Measurements from ENCODE around the gene MIOX.

MIOX gene

GRCh38 chr22:50520826-50521453 lies 34.3 kb downstream of the MIOX start:
- DNase-seq, result no peak

- DNase-seq, result no peak
Measured at GRCh38 chr22:50521710-50522109, 35.1 kb downstream of the MIOX start.

- no peak for DNase-seq
Measured at GRCh38 chr22:50522208-50522805, 35.6 kb downstream of the MIOX start.

- no peak for DNase-seq
Measured at GRCh38 chr22:50522806-50523438, 36.3 kb downstream of the MIOX start.

GRCh38 chr22:50523458-50523805 lies 36.8 kb downstream of the MIOX start:
- DNase-seq, result no peak

GRCh38 chr22:50523806-50524675 lies 37.4 kb downstream of the MIOX start:
- DNase-seq, result no peak

- DNase-seq, result no peak
Measured at GRCh38 chr22:50524676-50525103, 38.0 kb downstream of the MIOX start.

- peak; percentile 94 for DNase-seq
Measured at GRCh38 chr22:50525104-50525857, 38.6 kb downstream of the MIOX start, which contains the start of gene SCO2. Gene SCO2 (minus strand): TSS chr22:50525598. CDS start chr22:50524411, 1,187 bp downstream.

GRCh38 chr22:50525858-50526107 lies 39.1 kb downstream of the MIOX start:
- DNase-seq, result no peak

GRCh38 chr22:50526108-50526833 lies 39.6 kb downstream of the MIOX start:
- peak; percentile 71 for DNase-seq

- DNase-seq, result peak; percentile 76
Measured at GRCh38 chr22:50526834-50527801, 40.5 kb downstream of the MIOX start.

- DNase-seq, result no peak
Measured at GRCh38 chr22:50527921-50528681, 41.4 kb downstream of the MIOX start.

- no peak for DNase-seq
Measured at GRCh38 chr22:50528682-50529415, 42.2 kb downstream of the MIOX start.

GRCh38 chr22:50529416-50529896 lies 42.8 kb downstream of the MIOX start:
- peak; percentile 46 for DNase-seq

- peak; percentile 81 for DNase-seq
Measured at GRCh38 chr22:50529897-50530579, 43.4 kb downstream of the MIOX start, which contains the start of gene TYMP. Gene TYMP (minus strand): TSS chr22:50530012. CDS start chr22:50529709, 303 bp downstream.

GRCh38 chr22:50530580-50530876 lies 43.9 kb downstream of the MIOX start:
- DNase-seq, result no peak

GRCh38 chr22:50530877-50531545 lies 44.4 kb downstream of the MIOX start:
- peak; percentile 83 for DNase-seq

GRCh38 chr22:50531546-50531961 lies 44.9 kb downstream of the MIOX start:
- peak; percentile 55 for DNase-seq
